Fibroblast of lung (primary cell): ENCODE measurements around the gene EXPH5.

Experiments
- EZH2 ChIP-seq: IDR thresholded peaks from 2 replicates; pipeline ENCODE4 v1.5.1; 2012; ENCODE audit warnings: low read length, control low read depth, mild to moderate bottlenecking; ENCODE audit errors: missing control alignments
- TF ChIP-seq, protein P1 (sequence below), 2 donors: IDR thresholded peaks in 1 of 2; conservative IDR thresholded peaks in 1 of 2; 1 replicate in 1 of 2; 2 replicates in 1 of 2; pipeline ENCODE4 v1.5.1; 2011 to 2012; ENCODE audit warnings: low read length in 2 of 2, control low read depth in 1 of 2, inconsistent platforms in 1 of 2, low read depth in 1 of 2, mild to moderate bottlenecking in 1 of 2

DNA sequence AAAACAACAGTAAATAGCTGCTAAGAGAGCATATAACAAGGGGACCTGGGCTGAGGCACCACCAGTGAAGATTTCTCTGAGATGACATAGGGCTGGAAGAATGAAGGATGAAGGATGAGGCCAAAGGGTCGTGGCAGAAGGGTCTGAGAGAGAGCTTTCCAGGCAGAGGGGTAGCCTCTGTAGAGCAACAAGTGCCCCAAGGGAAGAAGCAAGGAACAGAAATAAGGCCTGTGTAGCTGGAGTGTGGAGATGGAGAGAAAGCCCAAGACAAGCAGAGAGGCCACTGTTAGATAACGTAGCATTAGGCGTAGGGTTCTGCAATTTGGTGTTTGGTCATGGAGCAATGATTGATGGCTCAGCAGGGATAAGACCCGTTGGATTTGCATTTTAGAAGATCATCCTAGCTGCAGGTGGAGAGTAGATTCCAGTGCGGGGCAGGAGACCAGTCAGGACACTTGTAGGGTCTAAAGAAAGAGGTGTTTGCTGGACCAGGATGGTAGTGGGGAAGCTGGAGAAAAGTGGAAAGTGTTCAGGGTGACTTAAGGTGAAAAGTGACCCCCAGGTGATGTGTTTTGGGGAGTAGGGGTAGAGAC lies 47.6 kb downstream of the EXPH5 start:
- no peak for TF ChIP-seq EZH2
- TF ChIP-seq, protein P1, sequence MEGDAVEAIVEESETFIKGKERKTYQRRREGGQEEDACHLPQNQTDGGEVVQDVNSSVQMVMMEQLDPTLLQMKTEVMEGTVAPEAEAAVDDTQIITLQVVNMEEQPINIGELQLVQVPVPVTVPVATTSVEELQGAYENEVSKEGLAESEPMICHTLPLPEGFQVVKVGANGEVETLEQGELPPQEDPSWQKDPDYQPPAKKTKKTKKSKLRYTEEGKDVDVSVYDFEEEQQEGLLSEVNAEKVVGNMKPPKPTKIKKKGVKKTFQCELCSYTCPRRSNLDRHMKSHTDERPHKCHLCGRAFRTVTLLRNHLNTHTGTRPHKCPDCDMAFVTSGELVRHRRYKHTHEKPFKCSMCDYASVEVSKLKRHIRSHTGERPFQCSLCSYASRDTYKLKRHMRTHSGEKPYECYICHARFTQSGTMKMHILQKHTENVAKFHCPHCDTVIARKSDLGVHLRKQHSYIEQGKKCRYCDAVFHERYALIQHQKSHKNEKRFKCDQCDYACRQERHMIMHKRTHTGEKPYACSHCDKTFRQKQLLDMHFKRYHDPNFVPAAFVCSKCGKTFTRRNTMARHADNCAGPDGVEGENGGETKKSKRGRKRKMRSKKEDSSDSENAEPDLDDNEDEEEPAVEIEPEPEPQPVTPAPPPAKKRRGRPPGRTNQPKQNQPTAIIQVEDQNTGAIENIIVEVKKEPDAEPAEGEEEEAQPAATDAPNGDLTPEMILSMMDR (conservative IDR thresholded peaks at IDR 0.05 in 1 of 2, IDR thresholded peaks at IDR 0.05 in 1 of 2; ENCODE audit: low read depth in 1 of 2, low read length in 2 of 2): no peak
